LoVo (cell line): Measurements from ENCODE around the gene MAGEA2.
"Not testable (repeated sequence)": the region's sequence is repeated elsewhere in the genome, so short reads cannot be mapped to it uniquely, and the experiment has no call there.

ENCODE experiments used
- DNase-seq: peaks from one replicate; pipeline ENCODE4 v3.0.0-alpha.2; 2016; ENCODE audit warnings: low spot score

Gene MAGEA2, protein sequence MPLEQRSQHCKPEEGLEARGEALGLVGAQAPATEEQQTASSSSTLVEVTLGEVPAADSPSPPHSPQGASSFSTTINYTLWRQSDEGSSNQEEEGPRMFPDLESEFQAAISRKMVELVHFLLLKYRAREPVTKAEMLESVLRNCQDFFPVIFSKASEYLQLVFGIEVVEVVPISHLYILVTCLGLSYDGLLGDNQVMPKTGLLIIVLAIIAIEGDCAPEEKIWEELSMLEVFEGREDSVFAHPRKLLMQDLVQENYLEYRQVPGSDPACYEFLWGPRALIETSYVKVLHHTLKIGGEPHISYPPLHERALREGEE

DNA sequence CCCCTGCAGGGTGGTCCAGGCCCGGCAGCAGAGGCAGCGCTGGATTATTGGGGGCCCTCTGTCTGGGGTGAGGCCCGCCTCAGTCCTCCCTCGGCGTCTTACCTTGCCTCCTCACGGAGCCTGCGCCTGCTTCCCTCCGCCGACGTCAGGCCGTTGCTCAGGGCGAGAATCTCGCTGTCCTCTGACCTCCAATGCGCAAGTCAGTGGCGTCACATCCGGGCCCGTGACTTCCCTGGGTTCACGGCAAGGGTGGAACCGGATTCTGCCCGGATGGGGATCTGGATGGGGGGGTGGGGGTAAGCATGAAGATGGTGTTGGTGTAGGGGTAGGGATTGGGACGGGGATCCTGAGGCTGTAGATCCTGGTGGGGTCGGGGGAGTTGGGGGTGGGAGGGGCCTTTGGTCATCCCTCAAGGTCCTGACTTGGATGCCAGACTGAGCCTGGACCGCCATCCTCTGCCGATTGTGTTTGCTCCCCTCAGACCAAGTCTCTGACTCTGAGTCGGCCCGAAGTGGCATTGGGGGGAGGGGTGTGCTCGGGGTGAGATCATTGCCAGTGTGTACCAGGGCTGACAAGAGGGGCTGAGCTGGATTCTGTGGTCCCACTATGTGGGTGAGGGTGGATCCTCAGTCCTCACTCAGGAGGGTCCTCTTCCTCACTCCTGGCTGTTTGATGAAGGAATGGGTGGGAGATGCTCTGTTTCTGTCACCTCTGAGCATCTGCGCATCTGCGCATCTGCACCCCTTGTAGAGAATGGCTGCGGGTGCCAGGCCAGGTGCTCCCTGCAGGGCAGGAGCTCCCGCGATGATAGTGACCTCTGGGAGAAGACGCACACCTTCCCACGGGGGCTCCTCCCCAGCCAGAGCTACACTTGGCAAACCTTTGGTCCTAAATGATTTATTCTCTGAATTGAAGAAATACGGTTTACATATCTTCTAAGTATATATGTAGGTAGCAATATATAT is at the start of gene MAGEA2:
Gene MAGEA2, minus strand, starts transcription at position 157 of the 965 bp plus-strand sequence. CDS start 2,479 bp downstream, outside the sequence.
- not testable (repeated sequence) for DNase-seq

DNA sequence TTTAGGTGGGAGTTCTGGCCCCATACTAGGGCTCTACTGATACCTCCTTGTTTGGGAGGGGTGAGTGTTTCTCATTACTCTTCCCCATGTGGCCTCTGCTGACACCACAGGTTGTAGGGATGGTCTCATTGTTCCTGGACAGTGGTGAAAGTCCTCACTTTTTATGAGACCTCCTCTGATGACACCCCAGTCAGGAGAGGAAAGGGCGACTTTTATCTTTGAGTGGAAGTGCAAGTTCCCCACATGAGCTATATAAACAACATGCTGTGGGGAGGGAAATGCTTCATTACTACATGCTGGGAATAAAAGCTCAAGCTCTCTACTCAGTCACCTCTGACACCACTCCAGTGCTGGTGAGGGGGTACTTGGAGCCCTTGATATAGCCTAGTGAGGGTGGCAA is 45.3 kb upstream of the MAGEA2 start:
- no peak for DNase-seq

DNA sequence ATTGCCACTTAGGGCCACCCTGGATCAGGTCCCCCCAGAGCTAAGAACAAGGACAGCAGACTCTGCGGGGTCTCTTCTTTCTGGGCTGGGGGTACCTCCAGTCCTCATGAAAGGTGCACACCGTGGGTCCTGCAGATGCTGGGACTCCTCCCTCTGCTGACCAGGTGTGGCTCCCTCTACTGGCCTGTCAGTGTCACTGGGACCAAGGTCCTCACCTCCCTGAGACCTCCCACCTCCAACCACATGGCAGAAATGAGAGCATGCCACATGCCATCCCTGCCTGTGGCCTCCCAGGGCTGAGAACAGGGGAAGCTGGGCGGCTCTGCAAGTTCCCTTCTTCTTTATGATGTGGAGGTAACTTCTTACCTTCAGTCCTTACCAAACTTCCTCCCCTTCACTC is 33.4 kb upstream of the MAGEA2 start:
- DNase-seq = not testable (repeated sequence)

DNA sequence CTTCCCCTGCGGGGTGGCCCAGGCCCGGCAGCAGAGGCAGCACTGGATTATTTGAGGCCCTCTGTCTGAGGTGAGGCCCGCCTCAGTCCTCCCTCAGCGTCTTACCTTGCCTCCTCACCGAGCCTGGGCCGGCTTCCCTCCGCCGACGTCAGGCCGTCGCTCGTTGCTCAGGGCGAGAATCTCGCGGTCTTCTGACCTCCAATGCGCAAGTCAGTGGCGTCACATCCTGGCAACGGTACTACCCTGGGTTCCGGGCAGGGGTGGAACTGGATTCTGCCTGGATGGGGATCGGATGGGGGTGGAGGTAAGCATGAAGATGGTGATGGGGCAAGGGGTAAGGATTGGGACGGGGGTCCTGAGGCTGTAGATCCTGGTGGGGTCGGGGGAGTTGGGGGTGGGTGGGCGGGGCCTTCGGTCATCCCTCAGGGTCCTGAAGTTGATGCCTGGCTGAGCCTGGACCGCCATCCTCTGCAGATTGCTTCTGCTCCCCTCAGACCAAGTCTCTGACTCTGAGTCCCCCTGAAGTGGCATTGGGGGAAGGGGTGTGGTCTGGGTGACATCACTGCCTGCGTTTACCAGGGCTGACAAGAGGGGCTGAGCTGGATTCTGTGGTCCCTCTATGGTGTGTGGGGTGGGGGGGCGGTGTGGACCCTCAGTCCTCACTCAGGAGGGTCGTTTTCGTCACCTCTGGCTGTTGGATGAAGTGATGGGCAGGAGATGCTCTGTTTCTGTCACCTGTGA is 16.1 kb upstream of the MAGEA2 start, which contains the start of gene MAGEA6:
Gene MAGEA6, minus strand, starts transcription at position 141 of the 741 bp plus-strand sequence. CDS start 2,039 bp downstream, outside the sequence.
- not testable (repeated sequence) for DNase-seq

DNA sequence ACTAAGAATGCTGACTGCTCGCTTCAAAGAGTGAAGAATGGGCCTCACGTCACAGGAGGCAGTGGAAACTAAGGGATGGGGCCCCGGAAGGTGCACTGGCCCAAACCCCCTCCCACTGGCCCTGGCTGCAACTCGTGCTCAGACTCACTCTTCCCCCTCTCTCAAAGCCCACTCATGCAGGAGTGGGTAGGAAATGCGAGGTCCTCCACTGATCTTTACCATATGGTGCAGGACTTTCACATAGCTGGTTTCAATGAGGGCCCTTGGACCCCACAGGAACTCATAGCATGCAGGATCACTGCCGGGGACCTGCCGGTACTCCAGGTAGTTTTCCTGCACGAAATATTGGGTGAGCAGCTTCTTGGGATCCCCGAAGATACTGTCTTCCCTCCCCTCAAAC is 12.9 kb upstream of the MAGEA2 start:
- not testable (repeated sequence) for DNase-seq

DNA sequence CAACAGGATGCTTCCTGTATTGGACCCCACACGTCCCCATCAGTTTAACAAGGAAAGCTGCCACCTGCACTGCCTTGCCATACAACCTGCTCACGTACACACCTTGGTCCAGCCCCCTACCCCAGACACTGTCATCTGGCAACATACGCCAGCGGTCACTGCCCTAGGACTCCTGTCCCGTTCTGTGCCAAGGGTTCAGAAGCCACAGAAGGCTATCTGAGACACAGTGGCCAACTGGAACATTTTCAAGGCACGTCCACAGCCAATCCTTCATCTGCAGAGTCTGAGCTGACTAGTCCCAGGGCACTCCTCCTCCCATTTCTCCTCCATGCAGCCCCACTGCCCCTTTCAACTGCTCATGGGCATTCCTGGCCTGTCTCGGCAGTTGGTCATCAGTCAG is 7.9 kb upstream of the MAGEA2 start:
- DNase-seq = not testable (repeated sequence)

DNA sequence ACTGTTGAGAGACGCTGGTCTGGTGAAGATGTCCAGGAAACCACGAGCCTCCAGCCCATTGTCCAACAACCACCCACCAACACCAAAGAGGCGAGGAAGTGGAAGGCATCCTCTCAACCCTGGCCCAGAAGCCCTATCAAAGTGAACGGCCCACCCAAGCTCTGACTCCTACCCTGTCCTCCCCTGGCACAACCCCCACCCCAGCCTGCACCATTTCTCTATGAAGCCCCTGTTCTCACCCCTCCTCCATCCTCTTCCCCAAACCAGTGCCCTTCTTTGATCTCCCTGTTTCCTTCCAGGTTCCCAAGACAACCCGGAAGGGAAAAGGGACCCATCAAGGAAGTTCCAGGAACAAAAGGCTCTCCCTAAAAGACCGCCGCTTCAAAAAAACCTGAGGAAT is 5.9 kb upstream of the MAGEA2 start:
- not testable (repeated sequence) for DNase-seq

DNA sequence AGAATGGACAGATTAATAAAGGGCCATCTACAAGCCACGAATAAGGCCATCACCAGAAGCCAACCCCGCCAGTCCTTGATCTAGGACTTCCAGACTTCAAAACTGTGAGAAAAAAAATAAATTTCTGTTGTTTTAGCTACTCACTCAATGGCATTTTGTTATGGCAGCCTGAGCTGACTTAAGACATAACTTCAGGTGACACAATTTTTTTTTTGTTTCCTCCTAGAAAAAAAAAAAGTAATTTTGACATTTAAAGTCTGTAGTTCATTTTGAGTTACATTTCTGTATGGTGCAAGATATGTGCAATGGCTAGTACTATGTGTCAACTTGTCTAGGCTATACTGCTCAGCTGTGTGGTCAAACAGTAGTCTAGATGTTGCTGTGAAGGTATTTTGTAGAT is 5.3 kb upstream of the MAGEA2 start, which contains the start of gene CSAG3:
Gene CSAG3, plus strand, starts transcription at position 301 of the 400 bp plus-strand sequence.
- DNase-seq = not testable (repeated sequence)

DNA sequence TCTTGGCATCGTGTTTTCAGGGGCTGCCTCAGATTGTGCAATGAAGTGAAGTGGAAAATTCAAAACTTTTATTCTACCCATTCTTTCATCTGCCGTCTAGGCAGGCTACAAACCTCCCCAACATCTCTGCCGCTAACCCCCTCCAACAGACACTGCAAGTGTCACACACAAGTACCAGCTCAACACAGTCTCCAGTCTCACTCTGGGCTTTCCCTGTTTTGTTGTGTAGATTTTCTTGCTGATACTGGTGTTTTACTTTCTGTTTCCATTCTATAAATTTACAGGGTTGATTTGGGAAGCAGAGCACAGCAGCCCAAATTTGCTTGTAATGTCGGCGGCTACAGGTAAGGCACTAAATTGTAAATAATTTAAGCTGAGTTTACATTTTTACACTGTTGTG is 1.2 kb upstream of the MAGEA2 start:
- not testable (repeated sequence) for DNase-seq

DNA sequence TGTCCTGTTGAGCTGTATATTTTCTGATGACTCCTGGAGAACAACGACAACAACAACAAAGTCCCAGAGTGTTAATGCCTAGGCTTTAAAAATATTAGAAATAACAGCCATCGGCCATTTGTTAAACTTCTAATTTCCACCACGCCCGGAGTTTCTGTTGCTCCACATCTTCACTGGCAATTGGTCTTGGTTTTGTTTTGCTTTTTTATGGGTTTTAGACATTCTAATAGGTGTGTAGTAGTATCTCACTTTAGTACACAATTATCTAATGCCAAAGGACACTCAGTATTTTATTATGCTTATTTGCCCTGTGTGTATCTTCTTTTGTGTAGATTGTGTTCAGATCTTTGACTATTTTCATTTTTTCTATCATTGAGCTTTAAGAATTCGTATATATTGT is 15.1 kb downstream of the MAGEA2 start:
- DNase-seq = no peak

DNA sequence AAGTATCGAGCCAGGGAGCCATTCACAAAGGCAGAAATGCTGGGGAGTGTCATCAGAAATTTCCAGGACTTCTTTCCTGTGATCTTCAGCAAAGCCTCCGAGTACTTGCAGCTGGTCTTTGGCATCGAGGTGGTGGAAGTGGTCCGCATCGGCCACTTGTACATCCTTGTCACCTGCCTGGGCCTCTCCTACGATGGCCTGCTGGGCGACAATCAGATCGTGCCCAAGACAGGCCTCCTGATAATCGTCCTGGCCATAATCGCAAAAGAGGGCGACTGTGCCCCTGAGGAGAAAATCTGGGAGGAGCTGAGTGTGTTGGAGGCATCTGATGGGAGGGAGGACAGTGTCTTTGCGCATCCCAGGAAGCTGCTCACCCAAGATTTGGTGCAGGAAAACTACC is 17.1 kb downstream of the MAGEA2 start:
- DNase-seq = not testable (repeated sequence)

DNA sequence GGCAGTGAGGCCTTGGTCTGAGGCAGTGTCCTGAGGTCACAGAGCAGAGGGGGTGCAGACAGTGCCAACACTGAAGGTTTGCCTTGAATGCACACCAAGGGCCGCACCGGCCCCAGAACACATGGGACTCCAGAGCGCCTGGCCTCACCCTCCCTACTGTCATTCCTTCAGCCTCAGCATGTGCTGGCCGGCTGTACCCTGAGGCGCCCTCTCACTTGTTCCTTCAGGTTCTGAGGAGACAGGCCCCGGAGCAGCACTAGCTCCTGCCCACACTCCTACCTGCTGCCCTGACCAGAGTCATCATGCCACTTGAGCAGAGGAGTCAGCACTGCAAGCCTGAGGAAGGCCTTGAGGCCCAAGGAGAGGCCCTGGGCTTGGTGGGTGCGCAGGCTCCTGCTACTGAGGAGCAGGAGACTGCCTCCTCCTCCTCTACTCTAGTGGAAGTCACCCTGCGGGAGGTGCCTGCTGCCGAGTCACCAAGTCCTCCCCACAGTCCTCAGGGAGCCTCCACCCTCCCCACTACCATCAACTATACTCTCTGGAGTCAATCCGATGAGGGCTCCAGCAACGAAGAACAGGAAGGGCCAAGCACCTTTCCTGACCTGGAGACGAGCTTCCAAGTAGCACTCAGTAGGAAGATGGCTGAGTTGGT is 17.7 kb downstream of the MAGEA2 start:
- DNase-seq = no peak

DNA sequence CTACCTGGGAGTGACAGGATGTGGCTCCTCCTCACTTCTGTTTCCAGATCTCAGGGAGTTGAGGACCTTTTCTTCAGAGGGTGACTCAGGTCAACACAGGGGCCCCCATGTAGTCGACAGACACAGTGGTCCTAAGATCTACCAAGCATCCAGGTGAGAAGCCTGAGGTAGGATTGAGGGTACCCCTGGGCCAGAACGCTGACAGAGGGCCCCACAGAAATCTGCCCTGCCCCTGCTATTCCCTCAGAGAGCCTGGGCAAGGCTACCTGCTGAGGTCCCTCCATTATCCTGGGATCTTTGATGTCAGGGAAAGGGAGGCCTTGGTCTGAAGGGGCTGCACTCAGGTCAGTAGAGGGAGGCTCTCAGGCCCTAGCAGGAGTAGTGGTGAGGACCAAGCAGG is 18.5 kb downstream of the MAGEA2 start:
- no peak for DNase-seq

DNA sequence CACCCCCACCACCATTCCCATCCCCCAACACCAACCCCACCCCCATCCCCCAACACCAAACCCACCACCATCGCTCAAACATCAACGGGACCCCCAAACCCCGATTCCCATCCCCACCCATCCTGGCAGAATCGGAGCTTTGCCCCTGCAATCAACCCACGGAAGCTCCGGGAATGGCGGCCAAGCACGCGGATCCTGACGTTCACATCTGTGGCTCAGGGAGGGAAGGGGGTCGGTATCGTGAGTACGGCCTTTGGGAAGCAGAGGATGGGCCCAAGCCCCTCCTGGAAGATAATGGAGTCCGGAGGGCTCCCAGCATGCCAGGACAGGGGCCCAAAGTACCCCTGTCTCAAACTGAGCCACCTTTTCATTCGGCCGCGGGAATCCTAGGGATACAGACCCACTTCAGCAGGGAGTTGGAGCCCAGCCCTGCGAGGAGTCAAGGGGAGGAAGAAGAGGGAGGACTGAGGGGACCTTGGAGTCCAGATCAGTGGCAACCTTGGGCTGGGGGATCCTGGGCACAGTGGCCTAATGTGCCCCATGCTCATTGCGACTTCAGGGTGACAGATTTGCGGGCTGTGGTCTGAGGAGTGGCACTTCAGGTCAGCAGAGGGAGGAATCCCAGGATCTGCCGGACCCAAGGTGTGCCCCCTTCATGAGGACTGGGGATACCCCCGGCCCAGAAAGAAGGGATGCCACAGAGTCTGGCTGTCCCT is 19.3 kb downstream of the MAGEA2 start:
- DNase-seq = not testable (repeated sequence)

DNA sequence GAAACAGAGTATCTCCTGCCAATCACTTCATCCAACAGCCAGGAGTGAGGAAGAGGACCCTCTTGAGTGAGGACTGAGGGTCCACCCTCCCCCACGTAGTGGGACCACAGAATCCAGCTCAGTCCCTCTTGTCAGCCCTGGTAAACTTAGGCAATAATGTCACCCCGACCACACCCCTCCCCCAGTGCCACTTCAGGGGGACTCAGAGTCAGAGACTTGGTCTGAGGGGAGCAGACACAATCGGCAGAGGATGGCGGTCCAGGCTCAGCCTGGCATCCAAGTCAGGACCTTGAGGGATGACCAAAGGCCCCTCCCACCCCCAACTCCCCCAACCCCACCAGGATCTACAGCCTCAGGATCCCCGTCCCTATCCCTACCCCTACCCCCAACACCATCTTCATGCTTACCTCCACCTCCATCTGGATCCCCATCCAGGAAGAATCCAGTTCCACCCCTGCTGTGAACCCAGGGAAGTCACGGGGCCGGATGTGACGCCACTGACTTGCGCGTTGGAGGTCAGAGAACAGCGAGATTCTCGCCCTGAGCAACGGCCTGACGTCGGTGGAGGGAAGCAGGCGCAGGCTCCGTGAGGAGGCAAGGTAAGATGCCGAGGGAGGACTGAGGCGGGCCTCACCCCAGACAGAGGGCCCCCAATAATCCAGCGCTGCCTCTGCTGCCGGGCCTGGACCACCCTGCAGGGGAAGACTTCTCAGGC is 20.2 kb downstream of the MAGEA2 start, which contains the start of the genes CSAG1 and MAGEA12:
Gene CSAG1, minus strand, starts transcription at position 461 of the 715 bp plus-strand sequence. CDS start 1,261 bp downstream, outside the sequence.
Gene MAGEA12, plus strand, starts transcription at position 497 of the 715 bp plus-strand sequence. CDS start 2,405 bp downstream, outside the sequence.
- DNase-seq = no peak

DNA sequence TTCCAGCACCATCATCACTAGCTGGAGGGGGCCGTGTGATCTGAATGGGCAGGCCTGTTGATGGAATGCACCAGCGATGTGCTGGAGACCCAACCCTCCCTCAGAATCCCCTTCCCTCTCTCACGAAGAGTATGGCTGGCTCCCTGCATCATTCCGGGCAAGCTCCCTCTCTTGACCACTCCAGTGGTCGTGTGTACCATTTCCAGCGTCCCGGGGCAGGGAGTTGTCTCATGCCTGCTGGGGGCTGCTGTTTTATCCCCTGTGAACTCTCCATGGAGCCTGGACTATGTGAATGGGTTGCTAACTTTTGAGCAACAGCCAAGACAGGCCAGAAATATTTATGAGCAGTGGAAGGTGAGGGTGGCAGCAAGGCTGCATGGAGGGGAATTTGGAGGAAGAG is 28.2 kb downstream of the MAGEA2 start:
- no peak for DNase-seq

DNA sequence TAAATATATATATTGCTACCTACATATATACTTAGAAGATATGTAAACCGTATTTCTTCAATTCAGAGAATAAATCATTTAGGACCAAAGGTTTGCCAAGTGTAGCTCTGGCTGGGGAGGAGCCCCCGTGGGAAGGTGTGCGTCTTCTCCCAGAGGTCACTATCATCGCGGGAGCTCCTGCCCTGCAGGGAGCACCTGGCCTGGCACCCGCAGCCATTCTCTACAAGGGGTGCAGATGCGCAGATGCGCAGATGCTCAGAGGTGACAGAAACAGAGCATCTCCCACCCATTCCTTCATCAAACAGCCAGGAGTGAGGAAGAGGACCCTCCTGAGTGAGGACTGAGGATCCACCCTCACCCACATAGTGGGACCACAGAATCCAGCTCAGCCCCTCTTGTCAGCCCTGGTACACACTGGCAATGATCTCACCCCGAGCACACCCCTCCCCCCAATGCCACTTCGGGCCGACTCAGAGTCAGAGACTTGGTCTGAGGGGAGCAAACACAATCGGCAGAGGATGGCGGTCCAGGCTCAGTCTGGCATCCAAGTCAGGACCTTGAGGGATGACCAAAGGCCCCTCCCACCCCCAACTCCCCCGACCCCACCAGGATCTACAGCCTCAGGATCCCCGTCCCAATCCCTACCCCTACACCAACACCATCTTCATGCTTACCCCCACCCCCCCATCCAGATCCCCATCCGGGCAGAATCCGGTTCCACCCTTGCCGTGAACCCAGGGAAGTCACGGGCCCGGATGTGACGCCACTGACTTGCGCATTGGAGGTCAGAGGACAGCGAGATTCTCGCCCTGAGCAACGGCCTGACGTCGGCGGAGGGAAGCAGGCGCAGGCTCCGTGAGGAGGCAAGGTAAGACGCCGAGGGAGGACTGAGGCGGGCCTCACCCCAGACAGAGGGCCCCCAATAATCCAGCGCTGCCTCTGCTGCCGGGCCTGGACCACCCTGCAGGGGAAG is 39.5 kb downstream of the MAGEA2 start, which contains the start of gene MAGEA2B:
Gene MAGEA2B, plus strand, starts transcription at position 814 of the 973 bp plus-strand sequence. CDS start 2,479 bp downstream, outside the sequence.
- DNase-seq = not testable (repeated sequence)

DNA sequence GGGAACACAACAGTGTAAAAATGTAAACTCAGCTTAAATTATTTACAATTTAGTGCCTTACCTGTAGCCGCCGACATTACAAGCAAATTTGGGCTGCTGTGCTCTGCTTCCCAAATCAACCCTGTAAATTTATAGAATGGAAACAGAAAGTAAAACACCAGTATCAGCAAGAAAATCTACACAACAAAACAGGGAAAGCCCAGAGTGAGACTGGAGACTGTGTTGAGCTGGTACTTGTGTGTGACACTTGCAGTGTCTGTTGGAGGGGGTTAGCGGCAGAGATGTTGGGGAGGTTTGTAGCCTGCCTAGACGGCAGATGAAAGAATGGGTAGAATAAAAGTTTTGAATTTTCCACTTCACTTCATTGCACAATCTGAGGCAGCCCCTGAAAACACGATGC is 40.4 kb downstream of the MAGEA2 start:
- not testable (repeated sequence) for DNase-seq
